Lung (tissue), 12 donors: Measurements from ENCODE around the gene SV2B. TPM values are rescaled to one million over a fixed set of nuclear protein-coding genes. Genes with fewer than 3 reads are reported as not detected.

ENCODE experiments used
- ATAC-seq: fragments of 200-7000 bp; cut with Tn5 transposase; one replicate; pipeline ENCODE4 v1.9.1; 2020; ENCODE audit warnings: moderate number of reproducible peaks; ENCODE audit not compliant: insufficient read depth, low FRiP score
- DNase-seq, 3 donors: peaks; one replicate each; pipeline ENCODE4 v3.0.0-alpha.2; 2013 to 2017
- H3K27ac ChIP-seq, 2 donors: one replicate each; pipeline ENCODE4 v1.5.1; 2013; ENCODE audit warnings: mild to moderate bottlenecking in 2 of 2, moderate library complexity in 2 of 2, control low read depth in 1 of 2, inconsistent platforms in 1 of 2, low read depth in 1 of 2, low read length in 1 of 2
- H3K27me3 ChIP-seq, 3 donors: one replicate each; pipeline ENCODE4 v1.5.1; 2013; ENCODE audit warnings: low read length in 2 of 3; ENCODE audit not compliant: control insufficient read depth in 3 of 3, insufficient read depth in 3 of 3
- H3K36me3 ChIP-seq, 4 donors: one replicate each; pipeline ENCODE4 v1.5.1; 2013; ENCODE audit warnings: low read length in 4 of 4, mild to moderate bottlenecking in 1 of 4, moderate library complexity in 1 of 4; ENCODE audit not compliant: control insufficient read depth in 4 of 4, insufficient read depth in 4 of 4
- H3K4me1 ChIP-seq, 5 donors: one replicate each; pipeline ENCODE4 v1.5.1; 2013; ENCODE audit warnings: low read length in 5 of 5, mild to moderate bottlenecking in 2 of 5, moderate library complexity in 1 of 5; ENCODE audit not compliant: control insufficient read depth in 5 of 5, insufficient read depth in 5 of 5
- H3K4me3 ChIP-seq: one replicate; pipeline ENCODE4 v1.5.1; 2013; ENCODE audit warnings: mild to moderate bottlenecking, control low read depth, moderate library complexity
- H3K9ac ChIP-seq, 2 donors: one replicate each; pipeline ENCODE4 v1.5.1; 2013; ENCODE audit warnings: low read length in 2 of 2, control low read depth in 1 of 2; ENCODE audit not compliant: insufficient read depth in 1 of 2
- H3K9me3 ChIP-seq, 4 donors: one replicate each; pipeline ENCODE4 v1.5.1; 2013; ENCODE audit warnings: low read length in 3 of 4, mild to moderate bottlenecking in 1 of 4, moderate library complexity in 1 of 4; ENCODE audit not compliant: control insufficient read depth in 4 of 4, insufficient read depth in 3 of 4
- CTCF ChIP-seq: IDR thresholded peaks from 2 replicates; pipeline ENCODE4 v1.5.1; 2012; ENCODE audit warnings: mild to moderate bottlenecking; ENCODE audit errors: control extremely low read depth, extremely low read depth
- WGBS, 2 donors: extraction: QIAGEN DNeasy Blood & Tissue Kit; methylation state at CpG; one replicate each; pipeline ENCODE4 v1.1.7; 2013; 5-methylcytosine and 5-hydroxymethylcytosine counted together
- polyA plus RNA-seq, 2 donors: library from polyadenylated mRNA; stranded (reverse); fragments of 200-250 nt; gene quantifications; one replicate each; pipeline ENCODE4 v1.2.1, GENCODE V29; 2013
- total RNA-seq, 2 donors: library from RNA; depleted of rRNA in 1 of 2; stranded (reverse); fragments of >200 nt in 1 of 2; gene quantifications; one replicate each; pipeline ENCODE4 v1.2.1, GENCODE V29; 2014 to 2021
- donor health status: control.
- donor health status: control.
- donor health status: Bipolar disorder and iron deficiency.
- donor health status: healthy.
- donor health status: DM: yes; HTN: yes; CAD: no.

SV2B gene
- total and polyA plus RNA-seq, 4 donors, result 0.12 to 2.8 (median 0.90) TPM

DNA sequence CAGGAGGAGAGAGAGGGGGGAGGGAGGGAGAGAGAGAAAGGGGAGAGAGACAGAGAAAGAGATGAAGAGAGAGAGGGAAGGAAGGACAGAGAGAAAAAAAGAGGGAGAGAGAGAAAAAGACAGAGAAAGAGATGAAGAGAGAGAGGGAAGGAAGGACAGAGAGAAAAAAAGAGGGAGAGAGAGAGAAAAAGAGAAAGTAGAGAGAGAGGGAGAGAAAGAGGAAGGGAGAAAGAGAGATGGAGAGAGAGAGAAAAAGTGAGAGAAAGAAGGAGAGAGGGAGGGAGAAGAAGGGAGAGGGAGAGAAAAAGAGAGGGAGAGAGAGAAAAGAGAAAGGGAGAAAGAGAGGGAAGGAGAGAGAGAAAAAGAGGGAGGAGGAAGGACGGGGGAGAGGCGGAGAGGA lies 204.2 kb downstream of the SV2B start:
- Histone ChIP-seq H3K4me3 (no peak overlapping the region), H3K4me1 (peaks cover 0 to 6% (median 0%) of the 10 kb centered on the region in 5 donors), H3K27me3 (peaks cover 0 to 23% (median 12%) of the 10 kb centered on the region in 3 donors), H3K9ac (no peak overlapping the region), H3K9me3 (no peaks in the 10 kb centered on the region), H3K27ac (no peak overlapping the region), H3K36me3 (no peaks in the 10 kb centered on the region)
- no peak for TF ChIP-seq CTCF
- ATAC-seq (no peak), DNase-seq (no peak)
- WGBS, 2 donors, result 90 to 93% methylated on average over 2 of the region's 2 CpGs

- H3K4me1 ChIP-seq, result peaks cover 0 to 6% (median 0%) of the 10 kb centered on the region in 5 donors
- TF ChIP-seq CTCF, result no peak
- H3K9ac ChIP-seq, result no peak overlapping the region
- H3K27me3 ChIP-seq, result peaks cover 0 to 23% (median 12%) of the 10 kb centered on the region in 3 donors
- no peaks in the 10 kb centered on the region for H3K9me3 ChIP-seq
- no peak overlapping the region for H3K4me3 ChIP-seq
- no peak for ATAC-seq
- no peak overlapping the region for H3K27ac ChIP-seq
- H3K36me3 ChIP-seq, result no peaks in the 10 kb centered on the region
- peak in 1 of 3 donors; percentile 7 for DNase-seq
- 64 to 85% methylated on average over 6 of the region's 6 CpGs for WGBS, 2 donors
These were observed 204.7 kb downstream of the SV2B start for GRCh38 chr15:91304786-91305185.

DNA sequence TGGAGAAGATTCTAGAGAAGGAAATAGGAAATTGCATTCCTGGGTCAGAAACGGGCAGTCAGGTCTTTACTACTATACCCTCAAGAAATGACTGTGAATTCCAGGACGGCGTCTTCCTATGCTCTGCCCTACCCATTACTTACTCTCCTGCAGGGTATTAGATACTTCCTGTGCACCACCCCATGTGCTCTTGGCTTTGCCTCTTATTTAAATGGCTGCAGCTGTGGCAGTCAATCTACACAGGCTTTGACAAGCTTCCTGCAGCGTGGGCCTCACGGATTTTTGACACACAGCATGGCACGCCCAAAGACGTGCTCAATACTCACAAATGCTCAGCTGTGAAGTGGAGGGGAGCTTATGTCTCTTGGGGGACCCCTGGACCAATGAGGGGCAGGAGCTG lies 206.1 kb downstream of the SV2B start:
- TF ChIP-seq CTCF, result no peak
- peaks cover 0 to 23% (median 12%) of the 10 kb centered on the region in 3 donors for H3K27me3 ChIP-seq
- H3K9me3 ChIP-seq, result no peaks in the 10 kb centered on the region
- H3K27ac ChIP-seq, result no peak overlapping the region
- no peak overlapping the region for H3K9ac ChIP-seq
- no peaks in the 10 kb centered on the region for H3K36me3 ChIP-seq
- 80 to 88% methylated on average over 7 of the region's 7 CpGs for WGBS, 2 donors
- peaks cover 0 to 6% (median 0%) of the 10 kb centered on the region in 5 donors for H3K4me1 ChIP-seq
- no peak for ATAC-seq
- DNase-seq, result no peak
- no peak overlapping the region for H3K4me3 ChIP-seq

DNA sequence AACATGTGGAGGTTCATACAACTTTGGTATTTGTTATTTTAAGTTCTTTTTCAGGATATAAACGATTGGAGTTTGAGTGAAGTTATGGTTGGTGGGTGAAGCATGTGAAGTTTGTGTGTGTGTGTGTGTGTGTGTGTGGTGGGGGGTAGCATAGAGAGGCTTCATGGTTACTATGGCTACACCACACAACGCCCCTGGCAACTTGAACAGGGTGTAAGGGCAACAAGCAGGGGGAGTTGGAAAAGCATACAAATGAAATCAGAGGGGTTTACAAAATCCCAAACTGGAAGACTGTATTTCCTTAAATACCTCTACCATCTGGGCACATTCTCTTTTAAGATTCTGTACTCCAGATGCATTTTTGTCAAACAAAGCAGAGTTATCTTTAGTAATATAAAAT lies 207.5 kb downstream of the SV2B start:
- H3K36me3 ChIP-seq, result no peaks in the 10 kb centered on the region
- H3K27me3 ChIP-seq, result peaks cover 0 to 20% (median 12%) of the 10 kb centered on the region in 3 donors
- ATAC-seq (no peak), DNase-seq (no peak)
- TF ChIP-seq CTCF, result no peak
- H3K9ac ChIP-seq, result no peak overlapping the region
- 67 to 82% methylated on average over 2 of the region's 2 CpGs for WGBS, 2 donors
- no peaks in the 10 kb centered on the region for H3K9me3 ChIP-seq
- no peak overlapping the region for H3K27ac ChIP-seq
- H3K4me3 ChIP-seq, result no peak overlapping the region
- peaks cover 0 to 6% (median 0%) of the 10 kb centered on the region in 5 donors for H3K4me1 ChIP-seq
